AG10803 (cell line): ENCODE results near the gene CAPG.

Source experiments
- DNase-seq: peaks from one replicate; pipeline ENCODE4 v3.0.0; 2010; ENCODE audit warnings: low read depth
- H3K4me3 ChIP-seq: 2 replicates; pipeline ENCODE4 v1.5.1; 2011; ENCODE audit warnings: mild to moderate bottlenecking, low read length, control low read depth
- TF ChIP-seq, protein P1 (sequence below): conservative IDR thresholded peaks from 2 replicates; pipeline ENCODE4 v1.5.1; 2011; ENCODE audit warnings: mild to moderate bottlenecking, low read length, control low read depth, inconsistent platforms

The CAPG gene

DNA sequence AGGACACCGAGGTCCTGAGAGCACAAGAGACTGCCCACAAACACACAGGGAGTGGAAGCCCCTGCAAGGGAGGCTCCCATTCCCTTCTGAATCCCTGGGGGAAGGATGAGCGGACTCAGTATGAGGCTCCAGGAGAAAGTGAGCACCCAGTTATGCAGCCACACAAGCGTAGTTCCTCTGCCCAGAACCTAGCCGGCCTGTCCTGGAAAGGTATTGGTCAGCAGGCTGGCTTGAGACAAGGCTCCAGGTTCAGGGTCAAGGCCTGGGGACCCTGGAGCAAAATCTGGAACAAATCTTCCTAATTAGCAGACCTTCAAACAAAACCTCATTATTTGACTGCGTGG lies 1.2 kb upstream of the CAPG start:
- no peak for DNase-seq
- TF ChIP-seq, protein P1, sequence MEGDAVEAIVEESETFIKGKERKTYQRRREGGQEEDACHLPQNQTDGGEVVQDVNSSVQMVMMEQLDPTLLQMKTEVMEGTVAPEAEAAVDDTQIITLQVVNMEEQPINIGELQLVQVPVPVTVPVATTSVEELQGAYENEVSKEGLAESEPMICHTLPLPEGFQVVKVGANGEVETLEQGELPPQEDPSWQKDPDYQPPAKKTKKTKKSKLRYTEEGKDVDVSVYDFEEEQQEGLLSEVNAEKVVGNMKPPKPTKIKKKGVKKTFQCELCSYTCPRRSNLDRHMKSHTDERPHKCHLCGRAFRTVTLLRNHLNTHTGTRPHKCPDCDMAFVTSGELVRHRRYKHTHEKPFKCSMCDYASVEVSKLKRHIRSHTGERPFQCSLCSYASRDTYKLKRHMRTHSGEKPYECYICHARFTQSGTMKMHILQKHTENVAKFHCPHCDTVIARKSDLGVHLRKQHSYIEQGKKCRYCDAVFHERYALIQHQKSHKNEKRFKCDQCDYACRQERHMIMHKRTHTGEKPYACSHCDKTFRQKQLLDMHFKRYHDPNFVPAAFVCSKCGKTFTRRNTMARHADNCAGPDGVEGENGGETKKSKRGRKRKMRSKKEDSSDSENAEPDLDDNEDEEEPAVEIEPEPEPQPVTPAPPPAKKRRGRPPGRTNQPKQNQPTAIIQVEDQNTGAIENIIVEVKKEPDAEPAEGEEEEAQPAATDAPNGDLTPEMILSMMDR, result no peak

DNA sequence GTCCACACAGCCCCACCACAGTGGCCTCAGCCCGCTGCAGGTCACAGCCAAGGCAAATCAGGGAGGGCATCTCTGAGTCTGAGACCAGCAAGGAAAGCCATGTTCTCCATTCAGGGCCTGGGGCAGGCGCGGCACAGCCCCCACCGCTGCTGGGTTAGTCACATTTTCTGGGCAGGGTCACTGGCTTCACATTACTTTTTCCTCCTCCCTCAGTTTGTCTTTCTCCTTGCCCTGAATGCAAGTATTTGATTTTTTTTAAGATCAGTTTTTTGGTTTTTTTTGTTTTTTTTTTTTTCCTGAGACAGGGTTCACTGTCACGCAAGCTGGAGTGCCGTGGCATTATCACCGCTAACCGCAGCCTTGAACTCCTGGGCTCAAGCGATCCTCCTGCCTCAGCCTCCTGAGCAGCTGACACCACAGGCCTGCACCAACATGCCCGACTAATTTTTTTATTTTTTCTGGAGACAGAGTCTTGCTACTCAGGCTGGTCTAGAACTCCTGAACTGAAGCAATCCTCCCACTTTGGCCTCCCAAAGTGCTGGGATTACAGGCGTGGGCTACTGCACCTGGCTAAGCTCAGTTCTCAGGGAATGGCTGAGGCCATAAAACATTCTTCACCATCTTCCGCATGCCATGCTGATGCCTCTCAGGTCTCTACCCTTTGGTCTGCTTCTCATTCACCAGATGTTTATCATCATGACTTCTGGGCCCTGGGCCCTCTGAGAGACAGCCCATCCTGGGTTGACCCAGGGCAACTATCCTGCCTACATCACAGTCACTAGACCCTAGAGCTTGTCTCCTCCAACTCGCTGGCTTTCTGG lies 628 bp upstream of the CAPG start:
- DNase-seq, result peak; percentile 56
- no peak overlapping the region for H3K4me3 ChIP-seq
- TF ChIP-seq, protein P1, result no peak

More for the DNA sequence above, 1.2 kb upstream of the CAPG start:
- H3K4me3 ChIP-seq, result no peak overlapping the region

DNA sequence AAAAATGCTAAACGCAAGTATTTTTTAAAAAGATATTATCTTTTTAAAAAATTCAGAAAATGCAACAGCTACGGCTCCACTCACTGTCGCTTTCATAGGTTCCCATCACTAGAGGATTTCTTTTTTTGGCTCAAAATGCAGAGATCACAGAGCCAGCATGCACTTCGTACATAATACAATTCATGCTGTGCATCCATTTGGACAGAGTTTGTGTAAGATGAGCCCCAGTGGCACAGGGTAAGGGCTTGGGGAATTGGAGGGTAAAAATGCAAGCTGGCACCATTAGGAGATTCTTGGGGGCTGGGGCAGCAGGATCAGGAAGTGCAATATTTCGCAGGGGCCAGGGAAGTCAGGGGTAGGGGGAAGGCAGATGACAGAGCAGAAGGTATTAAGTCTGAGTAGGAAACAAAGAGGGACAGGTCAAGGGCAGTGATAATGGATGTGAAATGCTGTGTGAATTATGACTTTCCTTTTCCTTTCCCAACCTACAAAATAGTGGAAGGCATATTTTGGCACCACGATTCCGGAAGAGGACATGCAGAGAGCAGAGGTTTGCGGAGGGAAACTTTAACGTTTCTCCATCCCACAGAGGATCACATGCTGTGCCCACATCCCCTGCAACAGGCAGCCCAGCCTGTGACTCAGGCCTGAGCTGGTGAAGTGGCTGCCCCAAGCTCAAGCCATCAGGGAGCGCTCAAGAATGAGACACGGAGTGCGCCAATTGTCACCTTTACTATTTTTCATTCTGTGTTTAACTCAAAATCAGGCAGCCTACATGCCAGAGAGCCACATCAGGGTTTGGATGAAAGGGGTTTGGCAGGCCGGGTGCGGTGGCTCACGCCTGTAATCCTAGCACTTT lies 4.7 kb downstream of the CAPG start:
- TF ChIP-seq, protein P1, result no peak
- DNase-seq, result peak; percentile 74
- peak overlapping the region; percentile 15; the same call in 1 of the 2 replicates for H3K4me3 ChIP-seq

DNA sequence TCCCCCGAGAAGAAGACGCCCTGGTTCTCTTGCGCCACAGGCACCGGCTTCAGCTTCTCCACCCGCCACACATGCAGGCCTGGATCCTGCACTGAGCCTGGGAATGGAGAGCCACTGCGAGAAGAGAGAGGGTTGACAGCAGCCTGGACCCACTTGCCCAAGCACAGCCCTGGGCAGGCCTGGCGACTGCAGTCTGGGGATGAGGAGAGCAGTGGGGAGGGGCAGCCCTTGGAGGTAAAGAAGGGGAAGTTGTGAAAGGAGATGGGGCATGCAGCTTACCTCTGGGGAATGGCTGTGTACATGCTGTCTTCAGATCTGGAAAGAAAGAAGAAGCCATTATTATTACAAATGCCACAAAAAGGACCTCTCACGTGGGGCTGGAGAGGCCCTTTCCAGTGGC lies 8.3 kb downstream of the CAPG start:
- no peak for DNase-seq
- TF ChIP-seq, protein P1, result no peak
- H3K4me3 ChIP-seq, result no peak overlapping the region

DNA sequence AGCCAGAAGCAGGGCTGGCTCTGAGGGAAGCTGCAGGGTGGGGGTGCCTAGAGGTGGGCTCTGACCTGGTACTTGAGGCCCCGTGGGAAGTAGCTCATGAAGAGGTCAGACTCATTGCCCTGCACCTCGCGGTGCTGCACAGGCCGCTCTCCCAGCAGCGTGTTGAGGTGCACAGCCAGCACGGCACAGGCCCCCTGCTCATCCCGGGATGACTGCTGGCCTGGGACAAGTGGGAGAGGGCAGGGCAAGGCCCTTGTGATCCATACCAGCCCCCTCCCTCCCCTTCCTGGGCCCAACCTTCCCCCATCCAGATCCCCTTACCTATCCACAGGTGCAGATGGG lies 8.7 kb downstream of the CAPG start:
- H3K4me3 ChIP-seq, result no peak overlapping the region
- TF ChIP-seq, protein P1, result no peak
- no peak for DNase-seq

DNA sequence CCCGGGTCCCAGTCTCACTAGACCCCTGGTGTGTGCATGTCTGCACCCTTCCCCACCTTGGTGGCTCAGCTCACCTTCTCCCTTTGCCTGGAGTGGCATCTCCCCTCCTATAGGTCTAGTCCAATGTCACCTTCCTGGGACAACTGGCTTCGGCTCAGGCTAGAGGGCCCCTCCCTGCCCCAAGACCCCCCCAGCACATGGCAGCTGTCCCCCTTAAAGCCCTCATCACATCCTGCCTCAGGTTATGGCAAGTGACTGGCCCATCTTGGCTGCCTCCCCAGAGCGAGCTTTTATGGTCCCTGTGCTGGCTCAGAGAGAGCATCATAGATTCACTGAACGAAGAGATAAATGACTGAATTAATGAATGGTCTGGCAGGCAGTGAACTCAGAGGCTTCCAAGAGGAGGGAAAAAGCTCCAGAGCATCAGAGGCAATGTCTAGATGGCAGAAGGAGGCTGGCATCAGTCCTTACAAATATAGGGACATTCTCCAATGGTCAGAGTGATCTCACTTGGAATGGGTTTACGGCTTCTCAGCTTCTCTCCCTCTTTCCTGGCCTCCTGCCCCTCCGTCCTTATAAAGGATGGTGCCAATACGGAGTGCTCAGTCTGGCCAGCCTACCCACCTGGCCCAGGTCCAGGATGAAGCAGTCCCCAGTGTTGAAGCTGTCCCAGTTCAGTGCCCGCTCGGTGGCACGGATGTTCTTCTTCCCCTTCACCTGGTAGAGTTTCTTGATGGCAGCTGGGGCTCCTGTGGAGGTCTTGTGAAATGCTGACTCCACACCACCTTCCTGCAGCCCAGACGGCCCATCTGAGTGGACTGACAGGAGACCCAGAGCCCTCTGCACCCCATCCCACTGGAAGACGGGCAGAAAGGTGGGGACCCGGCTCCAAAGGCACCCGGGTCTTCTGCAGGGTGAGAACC lies 9.4 kb downstream of the CAPG start:
- TF ChIP-seq, protein P1, result no peak
- no peak for DNase-seq
- no peak overlapping the region for H3K4me3 ChIP-seq
